ENCODE measurements around the gene RASA1.

The RASA1 gene

GRCh38 chr5:87405472-87406155, 137.9 kb downstream of the RASA1 start:
- no peak for DNase-seq

- no peak for DNase-seq
Observed at GRCh38 chr5:87408204-87408603, 140.5 kb downstream of the RASA1 start.

DNA sequence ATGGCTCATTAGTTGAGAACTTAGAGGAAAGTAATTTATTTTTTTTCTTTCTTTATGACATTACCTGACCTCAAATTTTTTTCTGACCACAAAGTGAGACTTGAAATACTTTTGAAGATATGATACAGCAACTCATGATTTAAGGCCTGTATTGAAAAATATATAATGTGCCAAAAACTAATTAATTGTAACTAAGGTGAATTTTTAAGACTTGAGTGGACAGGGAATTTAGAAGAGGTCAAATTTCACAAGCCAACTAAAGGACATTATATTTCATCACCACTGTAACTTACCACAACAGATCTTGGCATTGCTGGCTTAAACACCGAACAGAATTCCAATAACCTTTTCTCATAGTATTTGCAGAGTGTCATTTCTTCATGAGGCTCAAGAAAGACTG, 143.2 kb downstream of the RASA1 start:
- DNase-seq, result no peak

DNA sequence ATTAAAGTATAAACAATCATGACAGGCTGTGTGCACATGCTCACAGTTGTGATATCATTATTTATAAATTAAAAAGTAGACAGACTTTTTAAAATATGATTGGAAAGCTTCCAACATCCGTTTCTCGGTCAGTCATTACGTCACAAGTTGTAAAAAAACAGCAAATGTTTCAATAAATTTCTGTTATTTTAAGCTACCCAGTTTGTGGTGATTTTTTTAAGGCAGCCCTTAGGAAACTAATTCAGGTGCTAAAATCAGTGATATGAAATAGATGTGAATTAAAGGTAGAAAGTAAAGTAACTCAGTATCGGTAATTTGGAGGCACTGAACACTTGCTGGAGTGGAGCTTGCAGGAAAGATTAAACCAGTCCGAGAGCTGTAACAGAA, 143.9 kb downstream of the RASA1 start:
- DNase-seq, result no peak

DNA sequence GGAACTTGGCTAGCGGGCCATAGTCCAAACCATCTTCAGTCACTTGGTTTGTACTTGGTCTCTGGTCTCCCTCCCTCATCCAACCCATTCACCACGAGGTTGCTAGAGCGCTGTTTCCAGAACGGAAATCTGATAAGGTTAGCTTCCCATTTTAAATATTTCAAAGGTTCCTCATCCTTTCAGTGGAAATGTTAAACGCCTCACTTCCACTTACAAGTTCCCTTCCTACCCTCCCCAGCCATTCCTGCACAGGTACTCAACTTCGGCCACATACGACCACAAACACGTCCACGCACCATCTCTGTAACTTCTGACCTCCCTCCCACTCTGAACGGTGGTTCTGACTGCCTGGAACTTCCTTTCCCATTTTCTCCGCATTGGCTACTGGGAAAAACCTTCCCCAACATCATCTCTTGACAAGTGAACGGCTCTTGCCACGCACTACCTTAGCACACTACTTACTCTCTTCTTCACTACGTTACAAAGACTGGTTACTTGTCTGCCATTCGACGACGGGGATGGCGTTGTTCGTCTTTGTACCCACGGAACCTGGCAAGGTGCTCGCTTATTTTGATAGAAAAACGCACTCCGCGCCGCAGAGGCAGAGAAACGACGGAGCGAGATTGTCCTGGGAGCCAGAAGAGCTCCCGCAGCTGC, 144.4 kb downstream of the RASA1 start:
- DNase-seq, result no peak

DNA sequence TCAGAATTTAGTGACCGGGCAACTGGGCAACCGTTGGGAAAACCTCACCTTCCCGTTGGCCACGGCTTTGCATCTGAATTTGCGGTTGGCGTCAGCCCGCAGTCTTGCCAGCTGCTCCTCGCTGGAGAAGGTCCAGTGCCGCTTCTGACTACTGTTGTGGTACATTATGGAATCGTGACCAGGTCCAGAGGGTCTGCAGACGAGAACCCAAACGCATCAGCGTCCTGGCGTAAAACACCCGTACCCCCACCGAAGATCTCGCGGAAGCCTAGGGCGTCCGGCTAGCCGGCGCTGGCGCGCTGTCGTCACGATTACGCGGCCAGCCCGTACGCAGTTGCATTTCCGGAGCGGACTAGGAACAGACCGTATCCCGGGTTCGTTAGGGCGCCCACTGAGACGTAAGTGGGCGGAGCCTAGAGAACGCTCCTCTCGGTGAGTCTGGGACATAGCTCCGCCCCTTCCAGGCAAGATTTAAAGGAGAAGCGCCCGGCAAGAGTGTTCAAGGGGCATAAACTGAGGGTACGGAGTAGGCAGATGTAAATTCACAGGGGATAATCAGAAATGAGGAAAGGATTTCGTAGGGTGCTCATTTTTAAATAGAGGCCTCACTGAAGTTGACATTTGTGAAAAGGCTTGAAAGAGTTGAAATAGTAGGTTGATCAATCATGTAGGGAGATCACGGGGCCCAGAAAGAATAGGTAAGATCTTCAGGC, 145.1 kb downstream of the RASA1 start, which contains the start of gene CCNH:
CCNH (minus strand) TSS at position 301 of the 713 bp plus-strand sequence; CDS start at position 165, 136 bp downstream.
- DNase-seq, result peak; percentile 92

DNA sequence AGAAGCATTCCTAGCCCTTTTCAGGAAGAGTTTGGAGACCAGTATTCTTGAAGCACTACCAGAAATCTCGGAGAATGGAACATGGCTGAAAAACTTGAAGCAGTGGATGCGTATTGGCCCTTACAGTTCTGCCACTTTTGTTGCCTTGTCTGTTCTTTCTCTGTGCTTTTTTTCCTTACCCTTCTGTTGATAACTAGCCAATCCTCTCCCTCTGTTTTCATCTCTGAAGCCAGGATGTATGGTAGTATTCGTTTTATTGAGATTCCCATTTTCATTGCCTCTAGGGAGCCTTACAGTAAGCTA, 145.6 kb downstream of the RASA1 start:
- no peak for DNase-seq

- DNase-seq, result no peak
Observed at GRCh38 chr5:87418506-87418905, 150.8 kb downstream of the RASA1 start.

GRCh38 chr5:87421307-87421706, 153.6 kb downstream of the RASA1 start:
- DNase-seq, result no peak

DNA sequence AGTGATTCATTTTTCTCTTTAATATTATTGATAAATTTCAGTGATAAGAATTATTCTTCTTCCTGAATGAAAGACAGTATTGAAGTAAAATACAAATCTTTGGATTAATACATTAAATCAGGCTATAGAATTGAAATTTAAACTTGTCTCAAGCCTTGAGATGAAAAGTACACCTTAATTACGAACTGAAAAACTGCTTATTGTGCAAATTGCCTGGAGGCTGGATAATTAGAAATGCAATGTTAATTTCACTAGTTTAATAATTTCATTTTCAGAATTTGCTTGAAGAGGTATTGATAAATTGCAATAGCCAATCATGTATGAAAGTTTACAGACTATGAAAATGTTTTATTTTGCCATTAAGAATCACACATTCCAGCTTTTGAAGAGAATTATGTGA, 156.1 kb downstream of the RASA1 start:
- DNase-seq, result no peak

GRCh38 chr5:87430863-87431457, 163.3 kb downstream of the RASA1 start:
- no peak for DNase-seq

- DNase-seq, result no peak
Observed at GRCh38 chr5:87432460-87432859, 164.8 kb downstream of the RASA1 start.

GRCh38 chr5:87433945-87434344, 166.3 kb downstream of the RASA1 start:
- no peak for DNase-seq

- no peak for DNase-seq
Observed at GRCh38 chr5:87434461-87434860, 166.8 kb downstream of the RASA1 start.

- DNase-seq, result no peak
Observed at GRCh38 chr5:87435144-87435694, 167.5 kb downstream of the RASA1 start.

GRCh38 chr5:87437724-87438123, 170.0 kb downstream of the RASA1 start:
- no peak for DNase-seq

DNA sequence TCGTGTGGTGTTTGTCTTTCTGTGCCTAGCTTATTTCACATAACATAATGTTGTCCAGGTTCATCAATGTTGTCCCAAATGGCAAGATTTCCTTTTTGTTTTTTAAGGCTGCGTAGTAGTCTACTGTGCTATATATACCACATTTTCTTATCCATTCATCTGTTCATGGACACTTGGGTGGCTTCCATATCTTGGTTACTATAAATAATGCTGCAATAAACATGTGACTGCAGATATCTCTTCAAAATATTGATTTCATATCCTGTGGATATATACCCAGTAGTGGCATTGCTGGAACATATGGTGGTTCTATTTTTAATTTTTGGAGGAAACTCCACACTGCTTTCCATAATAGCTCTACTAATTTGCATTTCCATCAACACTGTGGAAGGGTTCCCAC, 170.5 kb downstream of the RASA1 start:
- DNase-seq, result no peak
